Sigmoid colon (tissue), 7 donors: ENCODE results near the gene GRID1. TPM values are rescaled to one million over a fixed set of nuclear protein-coding genes. Genes with fewer than 3 reads are reported as not detected.
A peak's percentile ranks its signal among the peaks of the same experiment; 100 is the strongest.

Experiments used
- DNase-seq: peaks from one replicate; pipeline ENCODE4 v3.0.0-alpha.2; 2019
- H3K27ac ChIP-seq, 4 donors: fragments of 200-600 bp; sonication (generic); one replicate each; pipeline ENCODE4 v1.5.1; 2016 to 2019; ENCODE audit warnings: mild to moderate bottlenecking in 1 of 4
- H3K27me3 ChIP-seq, 3 donors: fragments of 200-600 bp; sonication (generic); one replicate each; pipeline ENCODE4 v1.5.1; 2019; ENCODE audit warnings: mild to moderate bottlenecking in 1 of 3
- H3K36me3 ChIP-seq, 4 donors: fragments of 200-600 bp; sonication (generic); one replicate each; pipeline ENCODE4 v1.5.1; 2016 to 2019
- H3K4me1 ChIP-seq, 4 donors: fragments of 200-600 bp; sonication (generic); one replicate each; pipeline ENCODE4 v1.5.1; 2017 to 2019
- H3K4me3 ChIP-seq, 4 donors: fragments of 200-600 bp; sonication (generic); one replicate each; pipeline ENCODE4 v1.5.1; 2017 to 2019; ENCODE audit warnings: mild to moderate bottlenecking in 2 of 4, moderate library complexity in 1 of 4
- H3K9me3 ChIP-seq, 4 donors: fragments of 200-600 bp in 3 of 4; sonication (generic) in 3 of 4; one replicate each; pipeline versions ENCODE4 v1.5.1 to v1.6.1; 2013 to 2019
- EP300 ChIP-seq, 4 donors: sonication (generic); formaldehyde crosslinking; IDR thresholded peaks; one replicate each; pipeline ENCODE4 v1.6.1; 2017; ENCODE audit warnings: antibody characterized with exemption in 4 of 4
- POLR2A ChIP-seq, 2 donors: fragments of 450-650 bp; IDR thresholded peaks; one replicate each; pipeline ENCODE4 v1.6.1; 2016; ENCODE audit warnings: antibody characterized with exemption in 2 of 2, mild to moderate bottlenecking in 2 of 2, moderate library complexity in 2 of 2
- POLR2AphosphoS5 ChIP-seq, 4 donors: sonication (generic); formaldehyde crosslinking; IDR thresholded peaks; one replicate each; pipeline ENCODE4 v1.6.1; 2017; ENCODE audit warnings: antibody characterized with exemption in 4 of 4
- WGBS, 2 donors: extraction: QIAGEN DNeasy Blood & Tissue Kit; methylation state at CpG; one replicate each; pipeline ENCODE4 v1.1.7; 2013; 5-methylcytosine and 5-hydroxymethylcytosine counted together
- intact Hi-C: fragments of 100-400 bp; cut with DNase I; formaldehyde crosslinking; loops from one replicate; pipeline ENCODE4 v1.15.1; 2023
- polyA plus RNA-seq, 3 donors: library from polyadenylated mRNA; stranded (reverse); fragments of 200-250 nt; gene quantifications; one replicate each; pipeline ENCODE4 v1.2.3, GENCODE V29; 2013
- total RNA-seq, 4 donors: library from RNA; depleted of rRNA; stranded (reverse); fragments of >200 nt; gene quantifications; one replicate each; pipeline ENCODE4 v1.1.0, GENCODE V29; 2016
- TF ChIP-seq, protein P1 (sequence below), 4 experiments: fragments of 450-650 bp in 3 of 4; fragments of 200-600 bp in 1 of 4; IDR thresholded peaks; one replicate each; pipeline ENCODE4 v1.5.1; 2016 to 2019; ENCODE audit warnings: antibody characterized with exemption in 4 of 4, mild to moderate bottlenecking in 3 of 4, moderate library complexity in 2 of 4
- donor health status: healthy with polysubstance abuse.
- donor health status: Bipolar disorder and iron deficiency.
- donor health status: healthy.

The GRID1 gene
- total and polyA plus RNA-seq, 7 donors = 0.66 to 4.7 (median 1.1) TPM; not detected in 2

DNA sequence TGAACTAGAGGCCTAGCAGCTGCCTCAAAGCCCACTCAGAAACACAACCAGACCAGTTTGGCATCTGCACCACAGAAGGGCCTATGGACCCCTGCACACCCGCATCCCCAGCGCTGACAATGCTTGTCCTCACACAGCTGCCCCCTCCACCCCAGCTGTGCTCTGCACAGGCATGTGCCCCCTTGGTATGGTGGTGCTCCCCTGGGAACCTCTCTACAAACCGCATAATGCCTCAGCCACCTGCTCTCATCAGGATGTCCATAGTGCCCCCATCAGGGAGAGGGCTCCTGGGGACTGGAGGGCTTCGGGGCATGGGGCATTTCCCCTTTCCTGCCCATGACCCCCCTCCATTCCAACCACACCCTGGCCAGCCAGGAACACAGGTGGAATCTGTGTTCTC, 347.5 kb downstream of the GRID1 start:
- no peak overlapping the region for H3K4me3 ChIP-seq
- intact Hi-C loops = no loop called here
- 75 to 86% methylated on average over 4 of the region's 4 CpGs for WGBS, 2 donors
- no peaks in the 10 kb centered on the region for H3K27me3 ChIP-seq
- TF ChIP-seq, protein P1, sequence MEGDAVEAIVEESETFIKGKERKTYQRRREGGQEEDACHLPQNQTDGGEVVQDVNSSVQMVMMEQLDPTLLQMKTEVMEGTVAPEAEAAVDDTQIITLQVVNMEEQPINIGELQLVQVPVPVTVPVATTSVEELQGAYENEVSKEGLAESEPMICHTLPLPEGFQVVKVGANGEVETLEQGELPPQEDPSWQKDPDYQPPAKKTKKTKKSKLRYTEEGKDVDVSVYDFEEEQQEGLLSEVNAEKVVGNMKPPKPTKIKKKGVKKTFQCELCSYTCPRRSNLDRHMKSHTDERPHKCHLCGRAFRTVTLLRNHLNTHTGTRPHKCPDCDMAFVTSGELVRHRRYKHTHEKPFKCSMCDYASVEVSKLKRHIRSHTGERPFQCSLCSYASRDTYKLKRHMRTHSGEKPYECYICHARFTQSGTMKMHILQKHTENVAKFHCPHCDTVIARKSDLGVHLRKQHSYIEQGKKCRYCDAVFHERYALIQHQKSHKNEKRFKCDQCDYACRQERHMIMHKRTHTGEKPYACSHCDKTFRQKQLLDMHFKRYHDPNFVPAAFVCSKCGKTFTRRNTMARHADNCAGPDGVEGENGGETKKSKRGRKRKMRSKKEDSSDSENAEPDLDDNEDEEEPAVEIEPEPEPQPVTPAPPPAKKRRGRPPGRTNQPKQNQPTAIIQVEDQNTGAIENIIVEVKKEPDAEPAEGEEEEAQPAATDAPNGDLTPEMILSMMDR (IDR thresholded peaks at IDR 0.05) = no peak
- TF ChIP-seq POLR2A (IDR thresholded peaks at IDR 0.05) = no peak
- TF ChIP-seq POLR2AphosphoS5 (IDR thresholded peaks at IDR 0.05) = no peak
- no peak for TF ChIP-seq EP300 (IDR thresholded peaks at IDR 0.05)
- no peak for DNase-seq
- H3K4me1 ChIP-seq = peaks cover 0 to 4% (median 1%) of the 10 kb centered on the region in 4 donors
- no peaks in the 10 kb centered on the region for H3K9me3 ChIP-seq
- no peaks in the 10 kb centered on the region for H3K36me3 ChIP-seq
- H3K27ac ChIP-seq = no peak overlapping the region

DNA sequence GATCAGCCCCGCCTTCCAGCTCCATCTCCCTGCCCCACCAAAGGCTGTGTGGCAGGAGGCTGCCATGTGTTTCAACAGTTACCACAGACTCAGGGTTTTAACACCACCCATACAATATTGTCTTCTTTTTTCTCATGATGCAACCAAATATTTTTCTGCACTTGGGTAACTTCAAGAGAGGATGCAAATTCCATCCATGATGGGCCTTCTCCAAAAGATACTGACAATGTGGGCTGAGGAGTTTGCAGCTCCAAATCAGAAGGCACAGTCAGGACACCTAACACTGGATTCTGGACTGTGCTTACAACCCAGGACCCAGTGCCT, 347.9 kb downstream of the GRID1 start:
- no peak for DNase-seq
- WGBS, 2 donors = 90 to 93% methylated on average over 1 of the region's 1 CpG
- Histone ChIP-seq H3K27me3 (no peaks in the 10 kb centered on the region), H3K4me1 (peaks cover 0 to 9% (median 6%) of the 10 kb centered on the region in 4 donors), H3K9me3 (no peaks in the 10 kb centered on the region), H3K4me3 (no peak overlapping the region), H3K27ac (no peak overlapping the region), H3K36me3 (no peaks in the 10 kb centered on the region)
- intact Hi-C loops = no loop called here
- TF ChIP-seq, protein P1 (IDR thresholded peaks at IDR 0.05) = no peak
- TF ChIP-seq POLR2A (IDR thresholded peaks at IDR 0.05) (no peak), EP300 (IDR thresholded peaks at IDR 0.05) (no peak), POLR2AphosphoS5 (IDR thresholded peaks at IDR 0.05) (no peak)

DNA sequence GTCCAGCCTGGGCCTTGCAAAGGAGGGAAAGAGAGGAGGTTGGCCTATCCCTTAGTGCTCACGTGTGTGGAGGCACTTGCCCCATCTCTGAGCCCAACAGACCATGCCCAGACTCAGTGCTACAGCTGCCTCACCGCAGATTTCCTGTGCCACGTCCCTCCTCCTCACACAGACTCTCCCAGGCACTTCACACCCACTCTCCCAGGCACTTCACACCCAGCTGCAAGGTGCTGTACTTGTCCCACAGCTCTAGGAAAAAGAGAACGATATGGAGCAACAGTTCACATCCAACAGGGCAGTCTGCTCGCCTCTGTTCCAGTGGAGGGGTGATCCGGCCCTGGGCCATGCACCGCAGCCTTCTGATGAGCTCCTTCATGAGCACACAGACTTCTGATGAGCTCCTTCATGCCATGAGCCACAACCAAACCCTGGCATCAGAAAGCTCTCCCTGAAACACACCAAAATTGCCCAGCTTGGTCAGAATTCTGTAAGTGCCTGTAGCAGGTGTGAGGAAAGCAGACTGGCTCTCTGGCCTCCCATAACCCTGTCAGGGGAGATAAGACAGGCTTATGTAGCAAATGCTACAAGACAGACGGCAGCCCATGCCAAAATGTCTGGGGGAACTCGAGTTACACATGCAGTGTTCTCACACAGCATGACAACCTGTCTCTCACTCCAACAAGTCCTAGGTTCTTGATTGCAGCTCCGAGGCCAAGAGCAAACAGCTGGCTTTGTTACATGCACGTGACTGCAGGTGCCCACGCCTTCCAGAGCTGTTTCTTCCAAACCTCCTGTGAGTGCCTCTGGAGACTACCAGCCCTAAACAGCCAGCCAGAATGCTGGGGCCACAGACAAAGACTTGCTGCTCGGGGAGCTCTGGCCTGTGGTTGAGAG, 348.5 kb downstream of the GRID1 start:
- no peak for DNase-seq
- Histone ChIP-seq H3K27ac (no peak overlapping the region), H3K9me3 (no peaks in the 10 kb centered on the region), H3K4me1 (peaks cover 0 to 11% (median 6%) of the 10 kb centered on the region in 4 donors), H3K4me3 (no peak overlapping the region), H3K36me3 (no peaks in the 10 kb centered on the region), H3K27me3 (no peaks in the 10 kb centered on the region)
- TF ChIP-seq EP300 (IDR thresholded peaks at IDR 0.05) (no peak), POLR2A (IDR thresholded peaks at IDR 0.05) (no peak), POLR2AphosphoS5 (IDR thresholded peaks at IDR 0.05) (no peak)
- TF ChIP-seq, protein P1 (IDR thresholded peaks at IDR 0.05) = no peak
- 50 to 59% methylated on average over 13 of the region's 13 CpGs for WGBS, 2 donors
- intact Hi-C loops = no loop called here

DNA sequence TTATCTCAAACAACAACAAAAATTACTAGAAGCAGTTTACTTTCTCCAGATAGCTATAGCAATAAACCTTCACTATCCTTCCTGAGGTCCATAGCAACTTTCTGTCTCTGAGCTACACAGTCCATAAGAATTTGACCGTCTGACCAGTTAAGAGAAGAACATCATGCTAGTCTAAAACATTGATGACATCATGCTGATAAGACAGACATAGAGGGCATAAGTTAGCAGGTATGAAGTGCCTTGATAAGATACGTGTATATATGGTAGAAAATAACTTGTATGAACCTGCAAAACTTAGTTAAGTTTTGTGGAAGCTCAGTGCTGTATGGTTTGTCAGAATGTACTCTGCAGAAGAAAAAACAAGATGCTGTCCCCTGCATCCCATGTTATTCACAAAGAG, 353.0 kb downstream of the GRID1 start:
- TF ChIP-seq POLR2AphosphoS5 (IDR thresholded peaks at IDR 0.05) (no peak), EP300 (IDR thresholded peaks at IDR 0.05) (no peak), POLR2A (IDR thresholded peaks at IDR 0.05) (no peak)
- TF ChIP-seq, protein P1 (IDR thresholded peaks at IDR 0.05) = no peak
- Histone ChIP-seq H3K4me1 (peaks cover 0 to 11% (median 6%) of the 10 kb centered on the region in 4 donors), H3K36me3 (no peaks in the 10 kb centered on the region), H3K27me3 (no peaks in the 10 kb centered on the region), H3K27ac (peak overlapping the region in 1 of 4 donors; percentile 35), H3K4me3 (no peak overlapping the region), H3K9me3 (no peaks in the 10 kb centered on the region)
- intact Hi-C loops = no loop called here
- no peak for DNase-seq
- WGBS, 2 donors = 53 to 75% methylated on average over 2 of the region's 2 CpGs
